HepG2 (cell line): ENCODE measurements around the gene ZNF30. TPM values are rescaled to one million over a fixed set of nuclear protein-coding genes. Genes with fewer than 3 reads are reported as not detected.

ENCODE experiments used
- ETV5 ChIP-seq: IDR thresholded peaks from 2 replicates; pipeline ENCODE4 v1.6.1; 2018; ENCODE audit warnings: missing biosample characterization, missing genetic modification reagents, inconsistent platforms, borderline replicate concordance
- FIP1L1 ChIP-seq: fragments of 200-400 bp; formaldehyde crosslinking; IDR thresholded peaks from 2 replicates; pipeline ENCODE4 v1.6.1; 2018; ENCODE audit warnings: low read depth, mild to moderate bottlenecking, low read length, moderate library complexity, borderline replicate concordance; ENCODE audit not compliant: insufficient read depth
- HNRNPLL ChIP-seq: fragments of 200-400 bp; formaldehyde crosslinking; IDR thresholded peaks from 2 replicates; pipeline ENCODE4 v1.6.1; 2017; ENCODE audit warnings: mild to moderate bottlenecking, low read depth, low read length; ENCODE audit not compliant: poor library complexity, severe bottlenecking
- HNRNPUL1 ChIP-seq: fragments of 200-400 bp; formaldehyde crosslinking; IDR thresholded peaks from 2 replicates; pipeline ENCODE4 v1.6.1; 2017; ENCODE audit warnings: low read depth, mild to moderate bottlenecking, low read length, moderate library complexity
- ISL2 ChIP-seq: sonication (generic); formaldehyde crosslinking; IDR thresholded peaks from 2 replicates; pipeline ENCODE4 v1.5.0; 2020; ENCODE audit warnings: missing genetic modification reagents
- JUNB ChIP-seq: sonication (generic); formaldehyde crosslinking; IDR thresholded peaks from 2 replicates; pipeline ENCODE4 v1.8.0; 2022; ENCODE audit warnings: missing genetic modification reagents, mild to moderate bottlenecking, borderline replicate concordance
- XRCC5 ChIP-seq: fragments of 200-400 bp; formaldehyde crosslinking; optimal IDR thresholded peaks from 2 replicates; pipeline ENCODE3; 2017; ENCODE audit warnings: mild to moderate bottlenecking, low read length
- ZFP36L2 ChIP-seq: sonication (generic); formaldehyde crosslinking; IDR thresholded peaks from 2 replicates; pipeline ENCODE4 v1.4.0; 2020; ENCODE audit warnings: missing genetic modification reagents
- ZNF354B ChIP-seq: sonication (generic); formaldehyde crosslinking; IDR thresholded peaks from 2 replicates; pipeline ENCODE4 v1.8.0; 2022; ENCODE audit warnings: mild to moderate bottlenecking, missing genetic modification reagents
- ZNF737 ChIP-seq: sonication (generic); formaldehyde crosslinking; IDR thresholded peaks from 2 replicates; pipeline ENCODE4 v1.5.0; 2020; ENCODE audit warnings: missing genetic modification reagents, mild to moderate bottlenecking, borderline replicate concordance
- polyA plus RNA-seq, 8 experiments: library from polyadenylated mRNA; depleted of rRNA in 3 of 8; stranded (reverse) in 7 of 8; unstranded in 1 of 8; fragments of >200 nt; fragmentation: Illumina TruSeq in 4 of 8; extraction: Trizol in 4 of 8; gene quantifications; 2 replicates each; pipeline versions ENCODE4 v1.2.1 to v1.2.3, GENCODE V29; 2011 to 2016; ENCODE audit warnings: low read depth in 4 of 8, missing spikeins in 1 of 8, mixed read lengths in 1 of 8; ENCODE audit not compliant: insufficient read depth in 1 of 8
- total RNA-seq, 5 experiments: library from RNA; depleted of rRNA; stranded (reverse); fragments of >200 nt; fragmentation: Illumina TruSeq; extraction: Trizol; gene quantifications; 2 replicates each; pipeline ENCODE4 v1.2.3, GENCODE V29; 2016; ENCODE audit warnings: low read depth in 1 of 5
- TF ChIP-seq, protein P1 (sequence below): sonication (generic); formaldehyde crosslinking; IDR thresholded peaks from 2 replicates; pipeline ENCODE4 v1.4.0; 2020; ENCODE audit warnings: missing genetic modification reagents
- TF ChIP-seq, protein P2 (sequence below): sonication (generic); formaldehyde crosslinking; IDR thresholded peaks from 2 replicates; pipeline ENCODE4 v1.4.0; 2020; ENCODE audit warnings: mild to moderate bottlenecking, missing genetic modification reagents
- TF ChIP-seq, protein P3 (sequence below): sonication (generic); formaldehyde crosslinking; IDR thresholded peaks from 2 replicates; pipeline ENCODE4 v1.8.1; 2022; ENCODE audit warnings: mild to moderate bottlenecking, missing genetic modification reagents
- TF ChIP-seq, protein P4 (sequence below): fragments of 450-650 bp; IDR thresholded peaks from 2 replicates; pipeline ENCODE4 v1.6.1; 2017
- TF ChIP-seq, protein P5 (sequence below): sonication (generic); formaldehyde crosslinking; IDR thresholded peaks from 2 replicates; pipeline ENCODE4 v1.8.1; 2023; ENCODE audit warnings: missing genetic modification reagents, inconsistent platforms, borderline replicate concordance

ZNF30 gene
- total and polyA plus RNA-seq, 2 of the 13 experiments (the other 11 are each of a cell fraction or from before 2014, with no cell fraction given): 2.3 to 4.4 TPM

DNA sequence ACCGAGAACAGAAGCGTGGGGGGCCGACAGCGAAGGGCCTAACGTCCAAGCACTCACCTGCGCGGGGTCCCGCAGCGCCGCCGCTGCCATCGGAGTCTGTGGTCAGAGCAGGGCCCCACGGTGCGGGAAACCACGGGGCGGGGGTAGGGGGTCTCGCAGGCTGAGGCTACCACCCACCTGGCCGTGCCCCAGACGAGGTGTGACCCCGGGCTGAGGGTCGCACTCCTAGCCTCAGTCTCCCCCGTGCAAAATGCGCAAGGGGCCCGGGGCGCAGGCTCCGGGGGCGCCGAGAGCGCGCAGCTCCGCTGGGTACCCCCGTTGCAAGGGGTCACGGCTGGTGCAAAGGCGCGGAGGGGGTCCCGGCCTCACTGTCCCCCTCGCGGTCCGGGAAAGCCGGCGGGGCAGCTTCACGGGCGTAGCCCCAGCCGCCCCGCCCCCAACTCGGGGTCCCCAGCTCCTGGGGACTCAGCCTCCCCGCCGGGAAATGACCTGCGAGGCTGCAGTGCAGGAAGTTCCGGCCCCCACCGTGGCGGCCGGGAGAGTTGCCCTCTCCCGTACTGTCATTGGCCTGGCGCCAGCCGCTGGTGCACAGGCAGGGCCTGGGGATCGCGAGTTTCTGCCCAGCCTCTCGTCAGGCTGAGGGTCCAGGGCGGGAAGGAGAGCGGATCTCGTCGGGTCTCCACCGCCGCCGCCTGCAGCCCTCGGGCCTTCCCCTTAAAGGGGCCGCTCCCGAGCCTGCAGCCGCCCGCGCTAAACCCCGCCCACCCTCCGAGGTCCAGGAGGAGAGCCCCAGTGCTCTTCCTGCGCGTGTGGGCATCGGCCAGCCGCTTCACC, 37.1 kb downstream of the ZNF30 start, which contains the start of gene ZNF792 (continued):
- TF ChIP-seq, protein P1, sequence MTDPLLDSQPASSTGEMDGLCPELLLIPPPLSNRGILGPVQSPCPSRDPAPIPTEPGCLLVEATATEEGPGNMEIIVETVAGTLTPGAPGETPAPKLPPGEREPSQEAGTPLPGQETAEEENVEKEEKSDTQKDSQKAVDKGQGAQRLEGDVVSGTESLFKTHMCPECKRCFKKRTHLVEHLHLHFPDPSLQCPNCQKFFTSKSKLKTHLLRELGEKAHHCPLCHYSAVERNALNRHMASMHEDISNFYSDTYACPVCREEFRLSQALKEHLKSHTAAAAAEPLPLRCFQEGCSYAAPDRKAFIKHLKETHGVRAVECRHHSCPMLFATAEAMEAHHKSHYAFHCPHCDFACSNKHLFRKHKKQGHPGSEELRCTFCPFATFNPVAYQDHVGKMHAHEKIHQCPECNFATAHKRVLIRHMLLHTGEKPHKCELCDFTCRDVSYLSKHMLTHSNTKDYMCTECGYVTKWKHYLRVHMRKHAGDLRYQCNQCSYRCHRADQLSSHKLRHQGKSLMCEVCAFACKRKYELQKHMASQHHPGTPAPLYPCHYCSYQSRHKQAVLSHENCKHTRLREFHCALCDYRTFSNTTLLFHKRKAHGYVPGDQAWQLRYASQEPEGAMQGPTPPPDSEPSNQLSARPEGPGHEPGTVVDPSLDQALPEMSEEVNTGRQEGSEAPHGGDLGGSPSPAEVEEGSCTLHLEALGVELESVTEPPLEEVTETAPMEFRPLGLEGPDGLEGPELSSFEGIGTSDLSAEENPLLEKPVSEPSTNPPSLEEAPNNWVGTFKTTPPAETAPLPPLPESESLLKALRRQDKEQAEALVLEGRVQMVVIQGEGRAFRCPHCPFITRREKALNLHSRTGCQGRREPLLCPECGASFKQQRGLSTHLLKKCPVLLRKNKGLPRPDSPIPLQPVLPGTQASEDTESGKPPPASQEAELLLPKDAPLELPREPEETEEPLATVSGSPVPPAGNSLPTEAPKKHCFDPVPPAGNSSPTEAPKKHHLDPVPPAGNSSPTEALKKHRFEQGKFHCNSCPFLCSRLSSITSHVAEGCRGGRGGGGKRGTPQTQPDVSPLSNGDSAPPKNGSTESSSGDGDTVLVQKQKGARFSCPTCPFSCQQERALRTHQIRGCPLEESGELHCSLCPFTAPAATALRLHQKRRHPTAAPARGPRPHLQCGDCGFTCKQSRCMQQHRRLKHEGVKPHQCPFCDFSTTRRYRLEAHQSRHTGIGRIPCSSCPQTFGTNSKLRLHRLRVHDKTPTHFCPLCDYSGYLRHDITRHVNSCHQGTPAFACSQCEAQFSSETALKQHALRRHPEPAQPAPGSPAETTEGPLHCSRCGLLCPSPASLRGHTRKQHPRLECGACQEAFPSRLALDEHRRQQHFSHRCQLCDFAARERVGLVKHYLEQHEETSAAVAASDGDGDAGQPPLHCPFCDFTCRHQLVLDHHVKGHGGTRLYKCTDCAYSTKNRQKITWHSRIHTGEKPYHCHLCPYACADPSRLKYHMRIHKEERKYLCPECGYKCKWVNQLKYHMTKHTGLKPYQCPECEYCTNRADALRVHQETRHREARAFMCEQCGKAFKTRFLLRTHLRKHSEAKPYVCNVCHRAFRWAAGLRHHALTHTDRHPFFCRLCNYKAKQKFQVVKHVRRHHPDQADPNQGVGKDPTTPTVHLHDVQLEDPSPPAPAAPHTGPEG (CRISPR knock-in tag): peak; percentile 30; the same call in 1 of the 2 replicates
- TF ChIP-seq ZNF354B (CRISPR knock-in tag): no peak
- TF ChIP-seq ZNF737 (CRISPR knock-in tag): no peak
- TF ChIP-seq HNRNPUL1: no peak
- no peak for TF ChIP-seq JUNB
- TF ChIP-seq, protein P2, sequence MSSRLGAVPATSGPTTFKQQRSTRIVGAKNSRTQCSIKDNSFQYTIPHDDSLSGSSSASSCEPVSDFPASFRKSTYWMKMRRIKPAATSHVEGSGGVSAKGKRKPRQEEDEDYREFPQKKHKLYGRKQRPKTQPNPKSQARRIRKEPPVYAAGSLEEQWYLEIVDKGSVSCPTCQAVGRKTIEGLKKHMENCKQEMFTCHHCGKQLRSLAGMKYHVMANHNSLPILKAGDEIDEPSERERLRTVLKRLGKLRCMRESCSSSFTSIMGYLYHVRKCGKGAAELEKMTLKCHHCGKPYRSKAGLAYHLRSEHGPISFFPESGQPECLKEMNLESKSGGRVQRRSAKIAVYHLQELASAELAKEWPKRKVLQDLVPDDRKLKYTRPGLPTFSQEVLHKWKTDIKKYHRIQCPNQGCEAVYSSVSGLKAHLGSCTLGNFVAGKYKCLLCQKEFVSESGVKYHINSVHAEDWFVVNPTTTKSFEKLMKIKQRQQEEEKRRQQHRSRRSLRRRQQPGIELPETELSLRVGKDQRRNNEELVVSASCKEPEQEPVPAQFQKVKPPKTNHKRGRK (CRISPR knock-in tag): no peak
- TF ChIP-seq, protein P3, sequence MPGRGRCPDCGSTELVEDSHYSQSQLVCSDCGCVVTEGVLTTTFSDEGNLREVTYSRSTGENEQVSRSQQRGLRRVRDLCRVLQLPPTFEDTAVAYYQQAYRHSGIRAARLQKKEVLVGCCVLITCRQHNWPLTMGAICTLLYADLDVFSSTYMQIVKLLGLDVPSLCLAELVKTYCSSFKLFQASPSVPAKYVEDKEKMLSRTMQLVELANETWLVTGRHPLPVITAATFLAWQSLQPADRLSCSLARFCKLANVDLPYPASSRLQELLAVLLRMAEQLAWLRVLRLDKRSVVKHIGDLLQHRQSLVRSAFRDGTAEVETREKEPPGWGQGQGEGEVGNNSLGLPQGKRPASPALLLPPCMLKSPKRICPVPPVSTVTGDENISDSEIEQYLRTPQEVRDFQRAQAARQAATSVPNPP (CRISPR knock-in tag): no peak
- TF ChIP-seq ZFP36L2: no peak
- TF ChIP-seq, protein P4, sequence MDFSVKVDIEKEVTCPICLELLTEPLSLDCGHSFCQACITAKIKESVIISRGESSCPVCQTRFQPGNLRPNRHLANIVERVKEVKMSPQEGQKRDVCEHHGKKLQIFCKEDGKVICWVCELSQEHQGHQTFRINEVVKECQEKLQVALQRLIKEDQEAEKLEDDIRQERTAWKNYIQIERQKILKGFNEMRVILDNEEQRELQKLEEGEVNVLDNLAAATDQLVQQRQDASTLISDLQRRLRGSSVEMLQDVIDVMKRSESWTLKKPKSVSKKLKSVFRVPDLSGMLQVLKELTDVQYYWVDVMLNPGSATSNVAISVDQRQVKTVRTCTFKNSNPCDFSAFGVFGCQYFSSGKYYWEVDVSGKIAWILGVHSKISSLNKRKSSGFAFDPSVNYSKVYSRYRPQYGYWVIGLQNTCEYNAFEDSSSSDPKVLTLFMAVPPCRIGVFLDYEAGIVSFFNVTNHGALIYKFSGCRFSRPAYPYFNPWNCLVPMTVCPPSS: no peak
- peak; percentile 21 for TF ChIP-seq HNRNPLL
- no peak for TF ChIP-seq XRCC5
- TF ChIP-seq FIP1L1: no peak
- no peak for TF ChIP-seq ISL2 (CRISPR knock-in tag)
- TF ChIP-seq ETV5 (CRISPR knock-in tag): peak; percentile 88
- TF ChIP-seq, protein P5, sequence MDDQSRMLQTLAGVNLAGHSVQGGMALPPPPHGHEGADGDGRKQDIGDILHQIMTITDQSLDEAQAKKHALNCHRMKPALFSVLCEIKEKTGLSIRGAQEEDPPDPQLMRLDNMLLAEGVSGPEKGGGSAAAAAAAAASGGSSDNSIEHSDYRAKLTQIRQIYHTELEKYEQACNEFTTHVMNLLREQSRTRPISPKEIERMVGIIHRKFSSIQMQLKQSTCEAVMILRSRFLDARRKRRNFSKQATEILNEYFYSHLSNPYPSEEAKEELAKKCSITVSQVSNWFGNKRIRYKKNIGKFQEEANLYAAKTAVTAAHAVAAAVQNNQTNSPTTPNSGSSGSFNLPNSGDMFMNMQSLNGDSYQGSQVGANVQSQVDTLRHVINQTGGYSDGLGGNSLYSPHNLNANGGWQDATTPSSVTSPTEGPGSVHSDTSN (CRISPR knock-in tag): no peak
